ENCODE measurements around the gene EDN1.

Gene EDN1

DNA sequence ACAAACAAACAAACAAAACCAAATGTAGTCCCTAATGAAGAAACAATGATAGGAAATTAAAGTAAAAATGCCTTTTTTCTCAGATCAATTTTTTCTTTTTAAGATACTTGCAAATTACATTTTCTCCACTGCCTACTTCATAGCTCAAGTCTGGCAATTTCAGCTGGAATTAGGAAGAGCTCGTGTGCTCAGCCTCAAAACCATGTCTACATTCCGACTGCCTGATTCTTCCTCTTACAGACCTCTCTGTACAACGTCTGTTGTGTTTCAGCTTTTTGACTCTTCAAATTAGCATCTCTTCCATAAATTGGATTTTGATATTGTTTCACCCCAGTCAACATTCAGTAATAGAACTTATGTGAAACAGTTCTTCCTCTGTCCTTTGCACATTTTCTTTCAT lies 9.3 kb upstream of the EDN1 start:
- CTCF ChIA-PET, result interaction anchor here (4.0 kb wide), 1 partner anchor 10 kb away, joined by 46 read pairs; the partner anchor contains the start of gene EDN1
- POLR2A ChIA-PET, result no interaction called here
- TF ChIP-seq, protein P1, sequence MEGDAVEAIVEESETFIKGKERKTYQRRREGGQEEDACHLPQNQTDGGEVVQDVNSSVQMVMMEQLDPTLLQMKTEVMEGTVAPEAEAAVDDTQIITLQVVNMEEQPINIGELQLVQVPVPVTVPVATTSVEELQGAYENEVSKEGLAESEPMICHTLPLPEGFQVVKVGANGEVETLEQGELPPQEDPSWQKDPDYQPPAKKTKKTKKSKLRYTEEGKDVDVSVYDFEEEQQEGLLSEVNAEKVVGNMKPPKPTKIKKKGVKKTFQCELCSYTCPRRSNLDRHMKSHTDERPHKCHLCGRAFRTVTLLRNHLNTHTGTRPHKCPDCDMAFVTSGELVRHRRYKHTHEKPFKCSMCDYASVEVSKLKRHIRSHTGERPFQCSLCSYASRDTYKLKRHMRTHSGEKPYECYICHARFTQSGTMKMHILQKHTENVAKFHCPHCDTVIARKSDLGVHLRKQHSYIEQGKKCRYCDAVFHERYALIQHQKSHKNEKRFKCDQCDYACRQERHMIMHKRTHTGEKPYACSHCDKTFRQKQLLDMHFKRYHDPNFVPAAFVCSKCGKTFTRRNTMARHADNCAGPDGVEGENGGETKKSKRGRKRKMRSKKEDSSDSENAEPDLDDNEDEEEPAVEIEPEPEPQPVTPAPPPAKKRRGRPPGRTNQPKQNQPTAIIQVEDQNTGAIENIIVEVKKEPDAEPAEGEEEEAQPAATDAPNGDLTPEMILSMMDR (IDR thresholded peaks at IDR 0.05; ENCODE audit: control extremely low read depth, extremely low read depth, low read depth, missing control alignments), result no peak
- DNase-seq (ENCODE audit: extremely low spot score), result no peak

DNA sequence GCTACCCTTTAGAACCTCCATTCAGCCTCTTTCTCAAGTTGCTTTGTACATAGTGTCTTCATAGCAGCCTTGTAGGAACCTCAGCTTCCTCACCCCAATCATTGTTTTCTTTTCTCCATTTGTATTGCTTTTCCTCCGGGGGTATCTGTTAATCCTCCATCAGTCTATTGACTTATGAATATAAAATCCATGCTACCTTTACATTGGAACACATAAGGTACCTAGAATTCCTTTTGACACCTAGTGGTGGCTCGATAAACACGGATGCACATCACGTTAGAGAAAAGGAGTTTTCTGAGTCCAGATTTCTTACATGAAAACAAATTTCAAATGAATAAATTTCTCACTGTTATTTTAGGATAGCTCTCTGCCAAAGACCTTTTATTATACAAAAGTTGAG lies 6.3 kb upstream of the EDN1 start:
- ChIA-PET CTCF (no interaction called here), POLR2A (no interaction called here)
- TF ChIP-seq, protein P1 (IDR thresholded peaks at IDR 0.05; ENCODE audit: control extremely low read depth, extremely low read depth, low read depth, missing control alignments), result no peak
- DNase-seq (ENCODE audit: extremely low spot score), result no peak

DNA sequence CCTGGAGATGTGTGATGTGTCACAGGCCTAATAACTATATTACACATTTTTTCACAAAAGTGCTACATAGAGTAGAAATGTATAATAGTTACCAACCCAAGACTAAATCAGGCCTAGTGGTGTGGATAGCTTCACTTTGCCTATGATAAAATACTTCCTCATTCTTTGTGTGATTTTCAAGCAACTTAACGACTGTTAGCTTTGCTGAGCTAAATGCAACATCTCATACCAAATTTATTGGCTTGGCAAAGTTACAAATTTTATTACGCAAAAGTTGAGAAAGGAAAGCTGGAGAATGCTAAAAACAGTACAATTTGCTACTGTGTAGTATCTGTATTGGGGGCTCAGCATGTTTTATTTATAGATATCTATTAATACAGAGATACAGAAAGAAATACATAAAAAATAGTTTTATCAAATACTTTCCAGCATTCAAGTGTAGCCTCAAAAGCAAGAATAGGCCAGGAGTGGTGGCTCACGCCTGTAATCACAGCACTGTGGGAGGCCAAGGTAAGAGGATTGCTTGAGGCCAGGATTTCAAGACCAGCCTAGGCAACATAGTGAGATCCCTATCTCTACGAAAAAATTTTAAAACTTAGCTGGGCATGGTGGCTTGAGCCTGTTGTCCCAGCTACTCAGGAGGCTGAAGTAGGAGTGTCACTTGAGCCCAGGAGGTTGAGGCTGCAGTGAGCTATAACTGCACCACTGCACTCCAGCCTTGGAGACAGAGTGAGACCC lies 3.6 kb upstream of the EDN1 start:
- POLR2A ChIA-PET, result no interaction called here
- no peak for DNase-seq (ENCODE audit: extremely low spot score)
- TF ChIP-seq, protein P1 (IDR thresholded peaks at IDR 0.05; ENCODE audit: control extremely low read depth, extremely low read depth, low read depth, missing control alignments), result no peak
- CTCF ChIA-PET, result interaction anchor here (0.7 to 3.4 kb wide), 15 partner anchors 9 to 669 kb away, joined by 3 to 21 read pairs (median 4); no protein-coding TSS in a partner anchor

DNA sequence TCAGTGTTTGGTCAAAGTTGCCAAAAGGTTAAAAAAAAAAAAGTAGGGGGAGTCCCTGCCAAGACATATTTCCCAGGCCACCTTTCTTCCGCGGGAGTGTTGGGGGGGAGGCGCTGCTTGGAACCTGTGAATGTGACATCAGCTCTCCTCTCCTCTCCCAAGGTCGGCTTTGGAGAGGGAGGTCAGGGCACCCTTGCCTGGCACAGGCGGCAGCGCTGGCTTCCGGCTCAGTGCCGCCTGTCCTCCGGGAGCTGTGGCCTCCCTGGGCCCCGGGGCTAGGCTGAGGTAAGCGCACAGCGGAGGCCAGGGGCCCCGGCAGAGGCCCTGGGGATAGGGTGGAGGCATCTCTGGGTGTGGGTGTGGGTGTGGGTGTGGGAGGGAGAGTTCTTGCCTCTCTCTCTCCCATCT lies 1.9 kb upstream of the EDN1 start:
- ChIA-PET POLR2A (no interaction called here), CTCF (interaction anchor here (1.3 to 3.4 kb wide), 5 partner anchors 11 to 670 kb away, joined by 5 to 21 read pairs (median 11); no protein-coding TSS in a partner anchor)
- DNase-seq (ENCODE audit: extremely low spot score), result no peak
- TF ChIP-seq, protein P1 (IDR thresholded peaks at IDR 0.05; ENCODE audit: control extremely low read depth, extremely low read depth, low read depth, missing control alignments), result no peak

DNA sequence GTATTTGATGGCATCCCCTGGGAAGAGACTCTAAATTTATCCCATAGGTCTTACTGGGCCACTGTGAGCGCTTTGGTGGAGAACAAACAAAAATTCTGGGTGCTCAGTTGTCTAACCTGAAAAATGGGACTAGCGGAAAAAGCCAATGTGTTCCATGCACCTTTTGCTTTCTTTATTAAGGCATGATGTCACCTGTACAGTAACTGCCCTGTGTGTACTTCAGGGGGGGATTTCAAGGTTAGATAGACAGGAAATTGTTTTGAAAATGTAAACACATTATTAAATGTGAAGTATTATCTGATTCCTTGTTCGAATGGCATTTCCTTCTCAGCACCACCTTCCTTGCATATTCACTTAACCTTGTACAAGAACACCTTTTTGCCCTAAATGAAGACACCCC lies 1.2 kb upstream of the EDN1 start:
- TF ChIP-seq, protein P1 (IDR thresholded peaks at IDR 0.05; ENCODE audit: control extremely low read depth, extremely low read depth, low read depth, missing control alignments), result no peak
- ChIA-PET CTCF (interaction anchor here (0.6 to 6.7 kb wide), 45 partner anchors 8 to 703 kb away, joined by 3 to 126 read pairs (median 6); no protein-coding TSS in a partner anchor), POLR2A (no interaction called here)
- no peak for DNase-seq (ENCODE audit: extremely low spot score)

DNA sequence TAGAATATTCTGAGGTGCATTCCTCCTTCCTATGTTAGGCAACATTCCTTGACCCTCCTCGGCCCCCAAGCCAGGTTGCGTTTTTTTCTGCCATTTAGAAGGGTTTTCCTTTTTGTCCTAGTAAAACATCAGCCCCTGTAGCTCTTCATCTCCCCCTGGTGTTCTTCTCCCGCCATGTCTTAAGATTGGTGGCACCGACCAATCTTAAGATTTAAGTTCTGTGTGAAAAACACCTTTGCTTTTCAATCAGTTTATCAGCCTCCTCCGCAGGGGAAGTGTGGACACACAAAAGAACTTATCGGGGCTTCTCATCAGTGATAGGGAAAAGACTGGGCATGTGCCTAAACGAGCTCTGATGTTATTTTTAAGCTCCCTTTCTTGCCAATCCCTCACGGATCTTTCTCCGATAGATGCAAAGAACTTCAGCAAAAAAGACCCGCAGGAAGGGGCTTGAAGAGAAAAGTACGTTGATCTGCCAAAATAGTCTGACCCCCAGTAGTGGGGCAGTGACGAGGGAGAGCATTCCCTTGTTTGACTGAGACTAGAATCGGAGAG lies 719 bp upstream of the EDN1 start:
- TF ChIP-seq, protein P1 (IDR thresholded peaks at IDR 0.05; ENCODE audit: control extremely low read depth, extremely low read depth, low read depth, missing control alignments), result peak; percentile 87
- DNase-seq (ENCODE audit: extremely low spot score), result peak; percentile 75
- POLR2A ChIA-PET, result no interaction called here
- CTCF ChIA-PET, result interaction anchor here (0.6 to 6.7 kb wide), 62 partner anchors 9 to 707 kb away, joined by 3 to 126 read pairs (median 5); no protein-coding TSS in a partner anchor
